Measurements from ENCODE around the gene BPIFB3. TPM values are rescaled to one million over a fixed set of nuclear protein-coding genes. Genes with fewer than 3 reads are reported as not detected.

The BPIFB3 gene
- total and polyA plus RNA-seq, 2 of the 4 experiments (the other 2 are of a cell fraction), result not detected

- Histone ChIP-seq H3K9me1 (ENCODE audit: insufficient read depth, low read length) (no peaks in the 10 kb centered on the region), H4K91ac (ENCODE audit: insufficient read depth, low read depth, low read length) (no peak overlapping the region), H4K5ac (ENCODE audit: low read depth, low read length) (no peak overlapping the region), H2BK20ac (ENCODE audit: low read depth, low read length) (no peak overlapping the region), H2BK5ac (ENCODE audit: low read depth, low read length, poor library complexity, severe bottlenecking) (no peak overlapping the region), H3K9me3 (ENCODE audit: control insufficient read depth, insufficient read depth, low read length) (no peaks in the 10 kb centered on the region), H3K4ac (ENCODE audit: low read depth, low read length) (no peak overlapping the region), H3K27me3 (ENCODE audit: control insufficient read depth, insufficient read depth, low read length) (peaks cover 13% of the 10 kb centered on the region), H3K36me3 (ENCODE audit: control insufficient read depth, insufficient read depth, low read length) (no peaks in the 10 kb centered on the region), H2BK120ac (ENCODE audit: low read depth, low read length) (no peak overlapping the region), H3K27ac (ENCODE audit: insufficient read depth, low read length) (no peak overlapping the region), H2AK5ac (ENCODE audit: low read depth, low read length) (no peak overlapping the region), H3K4me3 (ENCODE audit: insufficient read depth, low read depth, low read length) (no peak overlapping the region), H3K4me1 (ENCODE audit: control insufficient read depth, insufficient read depth, low read length) (no peaks in the 10 kb centered on the region), H3K4me2 (ENCODE audit: low read depth, low read length) (no peak overlapping the region), H3K18ac (ENCODE audit: low read depth, low read length) (no peak overlapping the region), H4K8ac (ENCODE audit: low read depth in 2 of 2, low read length in 2 of 2) (no peak overlapping the region), H2AFZ (replicated peaks; ENCODE audit: low read length, poor library complexity) (no peak overlapping the region), H3K79me1 (ENCODE audit: low read depth in 1 of 2, low read length in 2 of 2) (no peaks in the 10 kb centered on the region), H3K23ac (ENCODE audit: low read depth, low read length) (no peak overlapping the region), H4K20me1 (ENCODE audit: insufficient read depth, low read length) (no peaks in the 10 kb centered on the region; the same call in 1 of the 2 replicates), H2BK15ac (ENCODE audit: low read depth, low read length) (no peak overlapping the region), H3K14ac (replicated peaks; ENCODE audit: low read depth, low read length) (no peak overlapping the region), H2AK9ac (replicated peaks; ENCODE audit: low read depth, low read length, poor library complexity) (no peak overlapping the region), H3K9ac (ENCODE audit: low read depth, low read length) (no peak overlapping the region), H3K56ac (ENCODE audit: extremely low read depth, insufficient read depth, low read length) (no peak overlapping the region)
- in situ Hi-C loops (cut with MboI; ENCODE audit: low sequenced_read_pairs), result no loop called here
- WGBS, 2 experiments (ENCODE audit: extremely low coverage in 2 of 2, insufficient read length in 1 of 2), result 18% methylated on average over 3 of the region's 6 CpGs; no CpG with 5 or more reads in 1 of the 2 experiments
- BruUV-seq (replicated peaks), result no TSS peak
- intact Hi-C loops (cut with micrococcal nuclease), result no loop called here
- dilution Hi-C loops (cut with HindIII; ENCODE audit: low sequenced_read_pairs, unreplicated experiment), result no loop called here
- ChIA-PET POLR2A (ENCODE audit: unreplicated experiment) (no interaction called here), CTCF (no interaction called here)
- TF ChIP-seq CEBPB (IDR thresholded peaks at IDR 0.05; ENCODE audit: low read depth, low read length) (no peak), SMC3 (IDR thresholded peaks at IDR 0.05; ENCODE audit: low read depth, low read length) (no peak), ELK1 (IDR thresholded peaks at IDR 0.05; ENCODE audit: borderline replicate concordance, low read depth, low read length) (no peak), FOS (IDR thresholded peaks at IDR 0.05; ENCODE audit: low read depth, low read length) (no peak)
- DNase-seq (no peak), ATAC-seq (ENCODE audit: low read depth) (no peak)
Measured at GRCh38 chr20:33075281-33075680, 21.6 kb downstream of the BPIFB3 start.

All from IMR-90 (cell line).